Astrocyte (in vitro differentiated cells and primary cell): ENCODE data around the gene EIF4G2. TPM values are rescaled to one million over a fixed set of nuclear protein-coding genes. Genes with fewer than 3 reads are reported as not detected.

Experiments used
- total RNA-seq: library from RNA; stranded (reverse); gene quantifications from 2 replicates; pipeline ENCODE4 v1.2.1, GENCODE V29; 2021

Gene EIF4G2
- total RNA-seq, 1 donor from 2014 or later, result 1,364 TPM

Other genes with a start within 250 kb of the EIF4G2 start
- gene LYVE1, start 240.3 kb downstream of the EIF4G2 start, total RNA-seq, result 0.14 and 0.27 TPM in 2 replicates
- gene IRAG1, start 115.2 kb downstream of the EIF4G2 start, total RNA-seq, result 3.7 and 5.4 TPM in 2 replicates
- gene CTR9, start 57.7 kb downstream of the EIF4G2 start, total RNA-seq, result 29.3 and 36.0 TPM in 2 replicates
- gene ZBED5, start 49.1 kb upstream of the EIF4G2 start, total RNA-seq, result 32.9 and 35.1 TPM in 2 replicates